K562 (cell line): ENCODE measurements around the gene SMG1. TPM values are rescaled to one million over a fixed set of nuclear protein-coding genes. Genes with fewer than 3 reads are reported as not detected.

Source experiments
- BCLAF1 ChIP-seq, 2 experiments: fragments of 450-650 bp in 1 of 2; IDR thresholded peaks; 2 replicates each; pipeline ENCODE4 v1.6.1; 2011 to 2017; ENCODE audit warnings: low read depth in 2 of 2, antibody characterized with exemption in 1 of 2, borderline replicate concordance in 1 of 2, low read length in 1 of 2, mild to moderate bottlenecking in 1 of 2, mixed read lengths in 1 of 2; ENCODE audit not compliant: control insufficient read depth in 1 of 2
- CHD2 ChIP-seq: IDR thresholded peaks from 2 replicates; pipeline ENCODE4 v1.6.1; 2011; ENCODE audit warnings: low read depth, low read length
- CREB5 ChIP-seq: fragments of 250-450 bp; sonication (Bioruptor Pico); IDR thresholded peaks from 2 replicates; pipeline ENCODE4 v1.5.0; 2020; ENCODE audit warnings: mild to moderate bottlenecking
- ETV6 ChIP-seq, 3 experiments: fragments of 150-350 bp in 1 of 3; sonication (generic) in 1 of 3; formaldehyde crosslinking in 1 of 3; IDR thresholded peaks; 2 replicates each; pipeline versions ENCODE4 v1.6.1 to v1.8.0; 2014 to 2022; ENCODE audit warnings: borderline replicate concordance in 2 of 3, low read depth in 2 of 3, antibody characterized with exemption in 1 of 3, low read length in 1 of 3, mild to moderate bottlenecking in 1 of 3, missing genetic modification reagents in 1 of 3
- GABPB1 ChIP-seq: sonication (generic); formaldehyde crosslinking; IDR thresholded peaks from 2 replicates; pipeline ENCODE4 v1.8.0; 2022; ENCODE audit warnings: mild to moderate bottlenecking, missing genetic modification reagents
- MECOM ChIP-seq: fragments of 250-450 bp; sonication (Bioruptor Pico); IDR thresholded peaks from 2 replicates; pipeline ENCODE4 v1.8.0; 2022; ENCODE audit warnings: inconsistent platforms
- MYNN ChIP-seq, 2 experiments: sonication (generic); formaldehyde crosslinking in 1 of 2; IDR thresholded peaks; 2 replicates each; pipeline versions ENCODE4 v1.5.0 to v1.6.1; 2016 to 2020; ENCODE audit warnings: antibody characterized with exemption in 1 of 2, missing genetic modification reagents in 1 of 2
- NFRKB ChIP-seq: fragments of 450-650 bp; IDR thresholded peaks from 2 replicates; pipeline ENCODE4 v1.6.1; 2016; ENCODE audit warnings: low read depth
- NR2F6 ChIP-seq: fragments of 450-650 bp; formaldehyde crosslinking; IDR thresholded peaks from 2 replicates; pipeline ENCODE4 v1.4.0; 2020; ENCODE audit warnings: mild to moderate bottlenecking
- POLR3A ChIP-seq: IDR thresholded peaks from 2 replicates; pipeline ENCODE4 v1.6.1; 2011; ENCODE audit warnings: borderline replicate concordance, mild to moderate bottlenecking, moderate library complexity; ENCODE audit not compliant: insufficient read length, insufficient read depth; ENCODE audit errors: extremely low read depth
- PRPF4 ChIP-seq: fragments of 200-400 bp; formaldehyde crosslinking; IDR thresholded peaks from one replicate; pipeline ENCODE4 v1.6.1; 2017; ENCODE audit warnings: low read length, low read depth, mild to moderate bottlenecking; ENCODE audit not compliant: insufficient read depth, poor library complexity, severe bottlenecking
- SMARCA4 ChIP-seq: fragments of 450-650 bp; IDR thresholded peaks from 2 replicates; pipeline ENCODE4 v1.6.1; 2016
- TAF7 ChIP-seq: fragments of 450-650 bp; IDR thresholded peaks from 2 replicates; pipeline ENCODE4 v1.6.1; 2016; ENCODE audit warnings: missing genetic modification characterization, missing compliant biosample characterization
- TARDBP ChIP-seq: fragments of 450-650 bp; IDR thresholded peaks from 2 replicates; pipeline ENCODE4 v1.6.1; 2016
- WHSC1 ChIP-seq: IDR thresholded peaks from one replicate; pipeline ENCODE4 v1.6.1; 2012; ENCODE audit warnings: low read length, control low read depth, inconsistent platforms
- XRCC5 ChIP-seq: fragments of 200-400 bp; formaldehyde crosslinking; IDR thresholded peaks from 2 replicates; pipeline ENCODE4 v1.6.1; 2017; ENCODE audit warnings: low read depth, mild to moderate bottlenecking, low read length
- ZNF449 ChIP-seq: fragments of 250-450 bp; sonication (Bioruptor Pico); IDR thresholded peaks from 2 replicates; pipeline ENCODE4 v1.8.0; 2022; ENCODE audit warnings: moderate library complexity, mild to moderate bottlenecking, inconsistent platforms
- polyA plus RNA-seq, 8 experiments: library from polyadenylated mRNA; depleted of rRNA in 4 of 8; stranded (reverse) in 5 of 8; unstranded in 3 of 8; fragments of >200 nt; fragmentation: Nextera tagmentation in 2 of 8; fragmentation: Illumina TruSeq in 1 of 8; extraction: Ambion mirVana in 2 of 8; extraction: Trizol in 1 of 8; gene quantifications; 2 replicates each; pipeline versions ENCODE4 v1.2.1 to v1.2.3, GENCODE V29; 2011 to 2014; ENCODE audit warnings: inconsistent platforms in 1 of 8, missing spikeins in 1 of 8
- total RNA-seq, 7 experiments: library from RNA; depleted of rRNA in 6 of 7; stranded (reverse); fragments of >200 nt in 6 of 7; fragmentation: Illumina TruSeq in 2 of 7; extraction: Trizol in 2 of 7; gene quantifications; 2 replicates each; pipeline versions ENCODE4 v1.2.1 to v1.2.3, GENCODE V29; 2011 to 2021; ENCODE audit warnings: low replicate concordance in 1 of 7
- TF ChIP-seq, protein P1 (sequence below): fragments of 200-800 bp; sonication (Bioruptor generic); IDR thresholded peaks from 2 replicates; pipeline ENCODE4 v1.6.1; 2017; ENCODE audit warnings: missing genetic modification characterization, missing compliant biosample characterization

Gene SMG1
- total and polyA plus RNA-seq, 9 of the 15 experiments (the other 6 are each of a cell fraction or from before 2014, with no cell fraction given), result 3.4 to 54.8 (median 32.0) TPM

GRCh38 chr16:18789850-18790706 is 136.1 kb downstream of the SMG1 start, which contains the start of gene RPS15A (continued):
- no peak for TF ChIP-seq POLR3A
- TF ChIP-seq BCLAF1 (IDR thresholded peaks at IDR 0.05; ENCODE audit: borderline replicate concordance in 1 of 2, control insufficient read depth in 1 of 2, low read depth in 2 of 2, low read length in 1 of 2), result peak in 1 of 2 experiments; percentile 49; a peak in 1 of 4 replicates
- no peak for TF ChIP-seq MYNN (IDR thresholded peaks at IDR 0.05)
- no peak for TF ChIP-seq MYNN (CRISPR knock-in tag; IDR thresholded peaks at IDR 0.05)
- TF ChIP-seq NFRKB, result peak; percentile 99
- peak; percentile 100 for TF ChIP-seq TAF7 (tag)
- no peak for TF ChIP-seq WHSC1
- TF ChIP-seq SMARCA4, result 0 out of 2 replicates have a peak, but pooled peaks have one; percentile 25
- no peak for TF ChIP-seq TARDBP
- TF ChIP-seq, protein P1, sequence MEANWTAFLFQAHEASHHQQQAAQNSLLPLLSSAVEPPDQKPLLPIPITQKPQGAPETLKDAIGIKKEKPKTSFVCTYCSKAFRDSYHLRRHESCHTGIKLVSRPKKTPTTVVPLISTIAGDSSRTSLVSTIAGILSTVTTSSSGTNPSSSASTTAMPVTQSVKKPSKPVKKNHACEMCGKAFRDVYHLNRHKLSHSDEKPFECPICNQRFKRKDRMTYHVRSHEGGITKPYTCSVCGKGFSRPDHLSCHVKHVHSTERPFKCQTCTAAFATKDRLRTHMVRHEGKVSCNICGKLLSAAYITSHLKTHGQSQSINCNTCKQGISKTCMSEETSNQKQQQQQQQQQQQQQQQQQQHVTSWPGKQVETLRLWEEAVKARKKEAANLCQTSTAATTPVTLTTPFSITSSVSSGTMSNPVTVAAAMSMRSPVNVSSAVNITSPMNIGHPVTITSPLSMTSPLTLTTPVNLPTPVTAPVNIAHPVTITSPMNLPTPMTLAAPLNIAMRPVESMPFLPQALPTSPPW (CRISPR knock-in tag), result peak; percentile 74
- TF ChIP-seq NR2F6 (CRISPR knock-in tag), result no peak
- TF ChIP-seq GABPB1, result peak; percentile 76
- TF ChIP-seq ZNF449 (CRISPR knock-in tag), result no peak
- peak; percentile 96 for TF ChIP-seq CHD2
- TF ChIP-seq XRCC5, result peak; percentile 78; the same call in 1 of the 2 replicates
- 0 out of 2 replicates have a peak, but pooled peaks have one; percentile 36 for TF ChIP-seq CREB5 (CRISPR knock-in tag)
- TF ChIP-seq PRPF4, result peak; percentile 82
- TF ChIP-seq ETV6 (IDR thresholded peaks at IDR 0.05; ENCODE audit: borderline replicate concordance in 1 of 2, low read depth in 2 of 2, low read length in 1 of 2), result 0 out of 4 replicates have a peak, but pooled peaks have one; percentile 18 to 28
- no peak for TF ChIP-seq ETV6 (CRISPR knock-in tag; IDR thresholded peaks at IDR 0.05; ENCODE audit: borderline replicate concordance)
- no peak for TF ChIP-seq MECOM (CRISPR knock-in tag)
